Fibroblast of skin of left biceps (primary cell): Measurements from ENCODE around the gene ALPG.
"Not testable (repeated sequence)": the region's sequence is repeated elsewhere in the genome, so short reads cannot be mapped to it uniquely, and the experiment has no call there.

ENCODE experiments used
- DNase-seq, 2 experiments: peaks; one replicate each; pipeline ENCODE4 v3.0.0-alpha.2; 2013; ENCODE audit warnings: low read depth in 2 of 2

ALPG gene

DNA sequence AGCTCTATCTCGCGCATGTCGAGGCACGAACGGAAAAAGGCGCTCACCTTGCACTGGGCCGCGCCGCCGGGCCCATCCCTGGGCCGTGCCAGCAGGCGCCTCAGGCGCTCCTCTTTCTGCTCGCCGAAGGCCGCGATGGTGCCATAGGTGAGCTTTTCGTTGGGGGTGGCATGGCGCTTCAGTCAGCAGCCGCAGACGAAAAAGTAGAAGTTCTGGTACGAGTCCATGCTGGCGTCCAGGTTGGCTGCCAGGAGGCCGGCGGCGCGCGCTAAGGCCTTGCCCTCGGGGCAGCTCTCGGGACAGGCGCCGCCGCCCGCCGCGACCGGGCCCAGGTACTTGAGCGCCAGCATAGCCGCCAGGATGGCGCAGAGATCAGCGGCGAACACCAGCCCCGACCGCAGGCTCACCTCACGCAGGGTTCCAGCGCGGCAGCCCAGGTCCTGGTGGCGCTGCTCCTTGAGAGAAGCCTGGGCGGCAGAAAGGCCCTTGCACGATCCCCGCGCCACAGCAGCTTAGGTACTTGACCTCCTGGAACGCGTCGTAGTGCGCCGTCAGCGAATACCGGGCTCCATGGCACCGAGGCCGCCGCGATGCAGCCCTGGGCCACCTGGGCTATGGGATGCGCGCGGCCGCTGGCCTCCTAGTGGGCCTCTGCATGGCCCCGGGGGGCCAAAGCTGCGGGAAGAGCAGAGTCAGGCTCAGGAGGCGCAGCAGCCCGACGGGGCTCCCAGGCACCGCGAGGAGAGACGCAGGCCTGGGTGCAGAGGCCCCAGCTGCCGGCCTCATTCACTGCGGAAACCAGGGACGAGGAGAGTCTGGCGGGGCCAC is 12.8 kb downstream of the ALPG start:
- DNase-seq, result no peak

GRCh38 chr2:232420073-232420454 is 13.4 kb downstream of the ALPG start:
- no peak for DNase-seq

DNA sequence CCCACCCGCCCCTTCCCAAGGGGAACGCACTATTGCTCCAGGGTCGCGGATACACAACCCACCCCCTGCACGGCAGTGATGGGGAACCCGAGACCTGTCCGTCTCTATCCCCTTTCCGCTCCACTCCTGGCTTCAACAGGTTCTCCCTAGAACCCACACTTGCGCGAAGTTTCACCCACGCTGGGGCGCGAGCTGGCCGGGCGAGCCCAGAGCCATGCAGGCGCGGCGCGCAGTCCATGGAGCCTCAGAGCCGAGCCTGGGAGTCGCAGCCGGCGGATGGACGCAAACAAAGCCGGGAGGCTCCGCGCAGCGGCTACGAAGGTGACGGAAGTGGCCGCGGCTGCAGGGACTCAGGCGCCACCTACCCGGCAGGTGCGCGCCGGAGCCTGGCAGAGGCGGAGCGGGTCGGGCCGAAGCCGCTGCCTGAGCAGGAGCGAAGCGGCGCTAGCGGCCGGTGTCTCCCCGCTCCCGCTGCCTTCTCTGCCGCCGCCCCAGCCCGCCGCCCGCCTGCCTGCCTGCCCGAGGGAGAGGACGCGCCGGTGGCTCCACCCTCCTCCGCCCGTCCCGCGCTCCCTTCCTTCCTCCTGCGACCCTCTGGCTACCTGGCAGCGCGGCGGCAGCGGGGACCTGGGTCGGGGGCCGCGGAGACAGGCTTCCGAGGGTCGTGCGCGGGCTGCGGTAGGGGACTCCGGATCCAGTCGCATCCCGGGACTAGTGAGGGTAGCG is 14.0 kb downstream of the ALPG start:
- DNase-seq, result no peak

GRCh38 chr2:232421189-232421785 is 14.6 kb downstream of the ALPG start:
- DNase-seq, result no peak

GRCh38 chr2:232422051-232422450 is 15.4 kb downstream of the ALPG start:
- DNase-seq, result no peak

DNA sequence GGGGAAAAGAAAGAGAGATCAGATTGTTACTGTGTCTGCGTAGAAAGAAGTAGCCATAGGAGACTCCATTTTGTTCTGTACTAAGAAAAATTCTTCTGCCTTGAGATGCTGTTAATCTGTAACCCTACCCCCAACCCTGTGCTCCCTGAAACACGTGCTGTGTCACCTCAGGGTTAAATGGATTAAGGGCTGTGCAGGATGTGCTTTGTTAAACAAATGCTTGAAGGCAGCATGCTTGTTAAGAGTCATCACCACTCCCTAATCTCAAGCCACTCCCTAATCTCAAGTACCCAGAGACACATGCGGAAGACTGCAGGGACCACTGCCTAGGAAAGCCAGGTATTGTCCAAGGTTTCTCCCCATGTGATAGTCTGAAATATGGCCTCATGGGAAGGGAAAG is 16.4 kb downstream of the ALPG start:
- DNase-seq, result not testable (repeated sequence)

DNA sequence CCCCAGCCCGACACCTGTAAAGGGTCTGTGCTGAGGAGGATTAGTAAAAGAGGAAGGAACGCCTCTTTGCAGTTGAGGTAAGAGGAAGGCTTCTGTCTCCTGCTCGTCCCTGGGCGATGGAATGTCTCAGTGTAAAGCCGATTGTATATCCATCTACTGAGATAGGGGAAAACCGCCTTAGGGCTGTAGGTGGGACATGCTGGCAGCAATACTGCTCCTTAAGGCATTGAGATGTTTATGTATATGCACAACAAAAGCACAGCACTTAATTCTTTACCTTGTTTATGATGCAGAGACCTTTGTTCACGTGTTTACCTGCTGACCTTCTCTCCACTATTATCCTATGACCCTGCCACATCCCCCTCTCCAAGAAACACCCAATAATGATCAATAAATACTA is 16.8 kb downstream of the ALPG start:
- DNase-seq, result not testable (repeated sequence)

- no peak for DNase-seq
These were observed 25.3 kb downstream of the ALPG start for GRCh38 chr2:232431705-232432590.

- DNase-seq, result no peak
These were observed 26.0 kb downstream of the ALPG start for GRCh38 chr2:232432598-232433184.

GRCh38 chr2:232433622-232434021 is 27.0 kb downstream of the ALPG start:
- not testable (repeated sequence) for DNase-seq

DNA sequence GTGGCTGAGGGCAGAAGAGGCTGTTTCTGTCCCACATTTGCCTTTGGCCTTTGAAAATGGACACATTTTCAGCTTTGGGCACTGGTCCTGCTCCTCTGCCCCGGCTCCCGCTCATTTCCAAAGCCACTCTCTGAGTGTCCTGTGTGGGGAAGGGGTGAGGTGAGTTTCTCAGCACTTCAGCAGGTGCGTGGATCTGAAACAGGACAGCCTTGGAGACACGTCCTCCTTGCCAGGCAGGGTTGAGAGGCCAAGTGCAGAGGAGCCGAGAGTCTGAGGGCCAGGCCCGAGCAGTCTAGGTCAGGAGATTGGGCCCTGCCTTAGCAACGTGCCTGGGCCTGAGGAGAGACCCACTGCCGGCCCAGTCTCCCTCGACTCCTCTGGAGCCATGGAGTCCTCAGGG is 27.4 kb downstream of the ALPG start:
- no peak for DNase-seq

DNA sequence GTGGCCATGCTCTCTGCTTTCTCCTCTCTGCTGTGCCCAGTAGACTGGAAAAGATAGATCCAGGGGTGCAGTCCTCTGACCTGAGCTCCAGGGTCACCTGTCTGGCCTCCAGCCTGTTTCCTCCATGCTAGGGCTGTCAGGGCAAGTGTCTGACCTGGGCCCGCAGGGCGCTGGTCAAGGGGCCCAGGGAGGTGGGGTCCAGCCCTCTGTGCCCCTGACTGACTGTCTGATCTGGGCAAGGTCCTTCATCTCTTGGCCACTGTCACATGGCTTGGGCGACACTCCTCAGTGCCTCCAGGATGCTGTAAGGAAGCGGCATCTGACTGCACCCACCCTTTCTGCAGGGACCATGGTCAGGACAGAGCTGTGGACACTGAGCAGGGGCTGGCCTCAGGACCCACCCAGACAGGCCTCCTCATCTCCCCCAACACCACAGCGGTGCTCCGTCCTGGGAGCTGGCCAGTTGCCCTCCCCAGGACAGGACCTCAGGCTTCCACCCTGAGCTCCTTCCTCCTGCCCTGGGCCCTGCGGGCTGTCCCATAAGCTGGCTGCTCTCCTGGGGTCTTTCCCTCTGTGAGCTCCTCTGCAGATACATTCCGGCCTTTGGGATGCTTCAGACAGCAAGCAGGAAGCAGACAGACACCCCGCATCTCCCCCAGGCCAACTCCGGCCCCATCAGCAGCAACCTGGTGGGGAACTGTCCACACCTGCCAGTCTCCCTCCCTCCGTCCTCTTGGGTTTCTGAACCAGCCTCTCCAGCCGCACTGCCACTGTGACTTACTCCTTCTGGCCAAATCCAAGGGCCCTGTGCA is 28.1 kb downstream of the ALPG start:
- DNase-seq, result no peak

DNA sequence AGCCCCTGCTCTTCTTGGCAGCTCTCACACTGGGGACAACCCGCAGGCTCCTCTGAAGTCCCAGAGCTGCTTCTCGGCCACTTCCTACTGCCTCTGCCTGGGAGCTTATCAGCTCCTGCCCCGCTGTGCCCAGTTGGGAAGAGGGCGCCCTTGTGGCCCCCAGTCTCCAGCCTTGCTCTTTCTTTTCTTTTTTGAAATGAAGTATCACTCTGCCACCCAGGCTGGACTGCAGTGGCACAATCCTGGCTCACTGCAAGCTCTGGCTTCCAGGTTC is 28.7 kb downstream of the ALPG start:
- DNase-seq, result no peak

DNA sequence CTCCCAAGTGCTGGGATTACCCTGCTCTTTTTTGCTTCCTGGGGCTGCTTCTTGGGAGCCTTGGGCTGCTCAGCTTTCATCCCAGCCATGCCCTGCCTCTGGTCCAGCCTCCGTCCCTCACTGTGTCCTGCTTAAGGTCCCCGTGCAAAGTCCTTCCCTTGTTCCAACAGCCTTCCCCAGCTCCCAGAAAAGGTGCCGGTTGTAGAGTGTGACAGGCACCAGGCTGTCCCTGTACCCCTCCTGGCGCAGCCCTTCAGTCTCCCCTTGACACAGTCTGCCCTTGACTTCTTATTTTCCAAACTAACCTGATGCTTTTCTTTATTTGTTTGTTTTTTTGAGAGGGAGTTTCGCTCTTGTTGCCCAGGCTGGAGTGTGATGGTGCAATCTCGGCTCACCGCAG is 29.2 kb downstream of the ALPG start:
- no peak for DNase-seq

GRCh38 chr2:232436381-232437194 is 29.9 kb downstream of the ALPG start:
- no peak for DNase-seq

GRCh38 chr2:232437195-232437571 is 30.5 kb downstream of the ALPG start:
- DNase-seq, result no peak

- DNase-seq, result no peak
These were observed 31.4 kb downstream of the ALPG start for GRCh38 chr2:232438091-232438490.

- DNase-seq, result no peak
These were observed 32.5 kb downstream of the ALPG start for GRCh38 chr2:232438951-232439757.

DNA sequence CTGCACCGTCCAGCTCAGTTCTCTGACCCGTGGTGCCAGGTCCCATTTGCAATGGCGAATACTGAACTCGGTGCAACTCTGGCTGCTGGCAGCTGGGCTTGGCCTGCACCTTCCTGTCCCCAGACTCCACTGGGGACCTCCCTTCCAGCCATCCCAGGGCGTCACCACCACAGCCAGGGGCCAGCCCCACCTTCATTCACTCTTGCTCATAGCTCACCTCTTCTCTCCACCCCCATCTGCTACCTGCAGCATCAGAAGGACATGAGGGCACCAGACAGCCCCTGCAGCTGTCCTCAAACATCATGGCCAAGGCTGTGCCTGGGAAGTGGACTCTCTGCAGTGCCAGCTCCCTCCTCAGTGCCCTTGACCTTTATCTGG is 33.1 kb downstream of the ALPG start:
- no peak for DNase-seq
